OCI-LY1 (cell line): ENCODE results near the gene PDK2.

Experiments
- CTCF ChIP-seq: fragments of 200-600 bp; sonication (generic), shearing (Covaris generic); IDR thresholded peaks from 2 replicates; pipeline ENCODE4 v1.5.1; 2017; ENCODE audit warnings: mild to moderate bottlenecking, antibody characterized with exemption, low read length, moderate library complexity, mixed read lengths
- EZH2 ChIP-seq: fragments of 200-600 bp; sonication (generic), shearing (Covaris generic); IDR thresholded peaks from 2 replicates; pipeline ENCODE4 v1.8.0; 2017; ENCODE audit warnings: borderline replicate concordance, mixed run types, mild to moderate bottlenecking, antibody characterized with exemption, low read length, moderate library complexity, mixed read lengths

DNA sequence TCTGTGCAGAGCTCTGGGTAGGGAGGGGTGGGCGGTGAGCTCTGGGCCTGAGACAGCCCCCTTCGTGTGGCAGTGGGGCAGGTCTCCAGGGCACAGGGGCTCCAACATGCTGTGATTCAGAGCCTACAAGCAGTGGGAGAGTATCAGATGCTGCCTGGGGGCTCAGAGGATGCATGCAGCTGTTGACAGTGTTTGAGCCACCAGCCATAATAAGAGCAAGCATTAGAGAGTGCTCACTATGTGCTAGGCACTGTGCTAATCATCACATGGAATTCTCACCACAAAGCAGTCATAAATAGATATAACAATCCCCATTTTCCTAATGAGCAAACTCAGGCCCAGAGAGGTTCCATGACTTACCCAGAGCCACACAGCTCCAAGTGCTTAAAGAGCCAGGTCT lies 8.1 kb downstream of the PDK2 start:
- TF ChIP-seq CTCF, result no peak
- TF ChIP-seq EZH2, result no peak
